GM12878 (cell line): ENCODE results near the gene ACVR1B. TPM values are rescaled to one million over a fixed set of nuclear protein-coding genes. Genes with fewer than 3 reads are reported as not detected.

Source experiments
- ATAC-seq: fragments of 200-7000 bp; cut with Tn5 transposase; 3 replicates; pipeline ENCODE4 v1.9.1; 2020; ENCODE audit warnings: mild to moderate bottlenecking, moderate library complexity
- BruUV-seq: library from RNA; stranded (reverse); fragments of 400-500 nt; replicated peaks from 2 replicates; lab custom pipeline; 2021; lab: Mats Ljungman, UMichigan
- CTCF ChIA-PET: fragments of 300-600 bp; sonication (Branson Sonifier 250); formaldehyde crosslinking; extraction: SDS; loops from one replicate; lab custom pipeline; 2021; ENCODE audit warnings: inconsistent platforms; lab: Yijun Ruan, JAX
- POLR2A ChIA-PET: fragments of 350-600 bp; formaldehyde crosslinking; extraction: SDS; loops from one replicate; lab custom pipeline; 2021; ENCODE audit warnings: inconsistent platforms; lab: Charles Lee
- RAD21 ChIA-PET: fragments of 300-600 bp; sonication (Branson Sonifier 250); formaldehyde crosslinking; loops from one replicate; lab custom pipeline; 2023; ENCODE audit warnings: antibody characterized with exemption; ENCODE audit not compliant: unreplicated experiment; lab: Charles Lee
- SMC1A ChIA-PET: fragments of 300-600 bp; sonication (Branson Sonifier 250); formaldehyde crosslinking; loops from one replicate; lab custom pipeline; 2023; ENCODE audit not compliant: unreplicated experiment, uncharacterized antibody; lab: Charles Lee
- DNase-seq: peaks from one replicate; pipeline ENCODE4 v3.0.0-alpha.2; 2011; ENCODE audit warnings: low read depth, low spot score
- FAIRE-seq: peaks from 3 replicates; lab custom pipeline; 2011; peaks lifted over from hg19 to GRCh38; lab: Jason Lieb, UNC
- H2AFZ ChIP-seq: 2 replicates; pipeline ENCODE4 v1.6.0; 2011; ENCODE audit warnings: low read depth, low read length, control low read depth; ENCODE audit not compliant: control insufficient read depth
- H3K27ac ChIP-seq: 2 replicates; pipeline ENCODE4 v1.5.1; 2011; ENCODE audit warnings: control low read depth; ENCODE audit not compliant: control insufficient read depth, insufficient read depth
- H3K27me3 ChIP-seq, 2 experiments: replicated peaks in 1 of 2; 2 replicates each; pipeline versions ENCODE4 v1.6.0 to v1.6.1; 2011; ENCODE audit warnings: low read length in 1 of 2; ENCODE audit not compliant: control insufficient read depth in 2 of 2, insufficient read depth in 2 of 2
- H3K36me3 ChIP-seq, 2 experiments: 2 replicates each; pipeline ENCODE4 v1.5.1; 2011; ENCODE audit warnings: low read length in 1 of 2; ENCODE audit not compliant: control insufficient read depth in 2 of 2, insufficient read depth in 2 of 2
- H3K4me1 ChIP-seq: 2 replicates; pipeline ENCODE4 v1.6.1; 2011; ENCODE audit warnings: mild to moderate bottlenecking, low read length, moderate library complexity, mixed read lengths; ENCODE audit not compliant: control insufficient read depth, insufficient read depth
- H3K4me2 ChIP-seq: 2 replicates; pipeline ENCODE4 v1.6.0; 2011; ENCODE audit warnings: control low read depth; ENCODE audit not compliant: control insufficient read depth, insufficient read depth
- H3K4me3 ChIP-seq: fragments of 200-600 bp; sonication (generic); 2 replicates; pipeline ENCODE4 v1.5.1; 2016
- H3K79me2 ChIP-seq: 2 replicates; pipeline ENCODE4 v1.6.0; 2011; ENCODE audit warnings: low read length; ENCODE audit not compliant: control insufficient read depth, insufficient read depth
- H3K9ac ChIP-seq: 2 replicates; pipeline ENCODE4 v1.8.0; 2011; ENCODE audit warnings: low read length, control low read depth, mixed read lengths; ENCODE audit not compliant: control insufficient read depth, insufficient read depth
- H3K9me3 ChIP-seq: replicated peaks from 3 replicates; pipeline ENCODE4 v1.5.1; 2011; ENCODE audit warnings: mild to moderate bottlenecking, low read length; ENCODE audit not compliant: control insufficient read depth, insufficient read depth
- H4K20me1 ChIP-seq: 2 replicates; pipeline ENCODE4 v1.6.0; 2011; ENCODE audit not compliant: control insufficient read depth, insufficient read depth
- BHLHE40 ChIP-seq, 2 experiments: fragments of 450-650 bp in 1 of 2; IDR thresholded peaks; 2 replicates each; pipeline ENCODE4 v1.6.1; 2011 to 2017; ENCODE audit warnings: low read depth in 2 of 2, borderline replicate concordance in 1 of 2, improper control_type of control experiment in 1 of 2, low read length in 1 of 2, mild to moderate bottlenecking in 1 of 2
- BMI1 ChIP-seq: fragments of 450-650 bp; IDR thresholded peaks from 2 replicates; pipeline ENCODE4 v1.6.1; 2016; ENCODE audit warnings: mild to moderate bottlenecking, moderate library complexity, borderline replicate concordance
- NFXL1 ChIP-seq: fragments of 450-650 bp; IDR thresholded peaks from 2 replicates; pipeline ENCODE4 v1.6.1; 2017; ENCODE audit warnings: antibody characterized with exemption, mild to moderate bottlenecking, borderline replicate concordance
- NKRF ChIP-seq: fragments of 450-650 bp; conservative IDR thresholded peaks from 2 replicates; pipeline ENCODE4 v1.6.1; 2017; ENCODE audit warnings: mild to moderate bottlenecking, moderate library complexity
- PAX5 ChIP-seq: IDR thresholded peaks from 2 replicates; pipeline ENCODE4 v1.6.1; 2011; ENCODE audit warnings: low read depth, low read length, borderline replicate concordance
- RAD21 ChIP-seq: IDR thresholded peaks from 2 replicates; pipeline ENCODE4 v1.6.1; 2011; ENCODE audit warnings: mild to moderate bottlenecking, low read depth, low read length, moderate library complexity; ENCODE audit not compliant: insufficient read depth
- SIN3A ChIP-seq: IDR thresholded peaks from 2 replicates; pipeline ENCODE4 v1.6.1; 2012; ENCODE audit warnings: low read depth, low read length, improper control_type of control experiment
- STAT1 ChIP-seq: fragments of 450-650 bp; conservative IDR thresholded peaks from 2 replicates; pipeline ENCODE4 v1.6.1; 2014; ENCODE audit warnings: antibody characterized with exemption, mild to moderate bottlenecking
- TCF7 ChIP-seq: IDR thresholded peaks from 2 replicates; pipeline ENCODE4 v1.6.1; 2014; ENCODE audit warnings: antibody characterized with exemption, borderline replicate concordance
- ZNF622 ChIP-seq: fragments of 450-650 bp; IDR thresholded peaks from 2 replicates; pipeline ENCODE4 v1.6.1; 2017; ENCODE audit warnings: mild to moderate bottlenecking, inconsistent platforms
- WGBS: methylation state at CpG from one replicate; pipeline ENCODE4 v1.1.6; 2016; ENCODE audit warnings: low lambda C conversion rate; ENCODE audit not compliant: insufficient replicate concordance, insufficient coverage; ENCODE audit errors: missing lambda C conversion rate; 5-methylcytosine and 5-hydroxymethylcytosine counted together
- in situ Hi-C: fragments of 300-500 bp; cut with MboI; formaldehyde crosslinking; loops from 9 replicates; pipeline ENCODE4 v1.14.3; 2018; ENCODE audit warnings: mixed read lengths
- intact Hi-C: fragments of 100-400 bp; cut with micrococcal nuclease; formaldehyde crosslinking; loops from one replicate; pipeline ENCODE4 v1.14.2; 2022; ENCODE audit not compliant: unreplicated experiment
- polyA plus RNA-seq, 11 experiments: library from polyadenylated mRNA; depleted of rRNA in 4 of 11; unstranded in 6 of 11; stranded (reverse) in 5 of 11; fragments of >200 nt; fragmentation: Nextera tagmentation in 4 of 11; fragmentation: Illumina TruSeq in 1 of 11; extraction: Ambion mirVana in 4 of 11; extraction: Trizol in 1 of 11; gene quantifications; 1 replicate in 1 of 11; 2 replicates in 10 of 11; pipeline versions ENCODE4 v1.2.1 to v1.2.3, GENCODE V29; 2011 to 2016; ENCODE audit warnings: inconsistent platforms in 2 of 11, missing spikeins in 2 of 11, low read depth in 1 of 11
- total RNA-seq, 4 experiments: library from RNA; depleted of rRNA in 3 of 4; stranded (reverse); fragments of >200 nt in 3 of 4; fragmentation: Illumina TruSeq in 1 of 4; extraction: Trizol in 1 of 4; gene quantifications; 2 replicates each; pipeline versions ENCODE4 v1.2.1 to v1.2.3, GENCODE V29; 2013 to 2021
- TF ChIP-seq, protein P1 (sequence below): fragments of 450-650 bp; IDR thresholded peaks from 2 replicates; pipeline ENCODE4 v1.6.1; 2018; ENCODE audit warnings: mild to moderate bottlenecking, low read depth, moderate library complexity; ENCODE audit not compliant: partially characterized antibody

Gene ACVR1B
- total and polyA plus RNA-seq, 10 of the 15 experiments (the other 5 are each of a cell fraction or from before 2014, with no cell fraction given) = 0.02 to 0.69 (median 0.16) TPM; not detected in 2

DNA sequence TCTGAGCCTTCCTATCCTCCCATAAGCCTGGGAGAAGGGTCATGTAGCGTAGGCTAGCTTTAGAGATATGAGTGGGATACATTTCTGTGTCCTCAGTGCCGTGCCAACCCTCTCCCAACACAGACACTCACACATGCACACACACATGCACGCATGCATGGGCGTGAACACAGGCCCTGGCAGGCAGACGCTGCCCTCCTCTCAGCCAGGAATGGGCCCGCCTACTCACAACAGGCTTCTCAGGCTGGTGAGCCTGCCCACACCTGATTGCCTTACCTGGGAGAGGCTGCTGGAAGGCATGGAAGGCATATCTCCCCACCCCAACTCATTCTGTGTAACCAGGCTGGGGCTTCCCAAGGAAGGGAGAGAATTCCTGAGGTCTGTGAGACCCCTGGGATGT is 12.8 kb upstream of the ACVR1B start:
- no peak overlapping the region for H3K27ac ChIP-seq
- BruUV-seq = no TSS peak
- intact Hi-C loops (no loop called here), in situ Hi-C loops (no loop called here)
- WGBS = 24% methylated on average over 6 of the region's 6 CpGs
- no peaks in the 10 kb centered on the region for H3K4me1 ChIP-seq
- no peak overlapping the region for H3K9ac ChIP-seq
- DNase-seq = no peak
- CTCF ChIA-PET = no interaction called here
- no peaks in the 10 kb centered on the region for H3K36me3 ChIP-seq
- ATAC-seq = no peak
- H4K20me1 ChIP-seq = no peaks in the 10 kb centered on the region
- FAIRE-seq = no peak
- no peaks in the 10 kb centered on the region; the same call in 2 of the 3 replicates for H3K9me3 ChIP-seq
- H3K4me2 ChIP-seq = no peak overlapping the region
- RAD21 ChIA-PET = no interaction called here
- SMC1A ChIA-PET = interaction anchor here (0.6 kb wide), 1 partner anchor 82 kb away, joined by 3 read pairs; no protein-coding TSS in a partner anchor
- POLR2A ChIA-PET = no interaction called here
- no peak overlapping the region for H2AFZ ChIP-seq
- no peak for TF ChIP-seq BMI1
- no peak for TF ChIP-seq BHLHE40 (IDR thresholded peaks at IDR 0.05; ENCODE audit: borderline replicate concordance in 1 of 2, low read depth in 2 of 2, low read length in 1 of 2)
- no peak for TF ChIP-seq ZNF622
- TF ChIP-seq NFXL1 = no peak
- no peak overlapping the region for H3K4me3 ChIP-seq
- peaks cover 0 to 1% of the 10 kb centered on the region in 2 experiments; a peak in 3 of 4 replicates for H3K27me3 ChIP-seq
- no peaks in the 10 kb centered on the region for H3K79me2 ChIP-seq

DNA sequence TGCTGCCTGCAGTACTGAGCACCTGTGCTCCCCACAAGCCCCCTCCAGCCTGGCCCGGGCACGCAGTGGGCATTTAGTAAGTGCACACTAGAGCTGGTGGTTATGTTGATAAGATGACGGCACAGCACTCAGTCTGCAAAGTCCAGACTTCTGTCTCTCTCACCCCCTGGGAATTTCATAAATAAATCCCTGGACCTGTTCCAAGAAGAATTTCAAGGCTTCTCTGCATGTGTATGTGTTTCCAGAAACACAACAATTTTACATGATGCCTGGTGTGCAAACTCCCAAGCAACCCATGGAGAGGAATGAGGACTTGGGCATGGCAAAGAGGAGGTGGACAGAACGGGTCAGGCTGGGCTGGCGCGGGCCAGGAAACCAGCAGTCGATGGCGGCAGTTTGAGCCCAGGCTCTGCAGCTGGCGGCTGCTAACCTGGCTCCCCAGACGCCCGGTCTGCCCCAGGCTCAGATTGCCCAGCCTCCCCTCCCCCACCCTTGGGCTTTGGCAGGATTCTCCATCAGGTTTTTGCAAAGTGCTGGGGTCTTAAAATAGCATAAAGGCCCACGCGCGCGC is 10.4 kb upstream of the ACVR1B start:
- no peak overlapping the region for H3K4me2 ChIP-seq
- no peak for ATAC-seq
- ChIA-PET RAD21 (no interaction called here), SMC1A (no interaction called here), POLR2A (no interaction called here), CTCF (no interaction called here)
- H3K4me1 ChIP-seq = no peaks in the 10 kb centered on the region
- in situ Hi-C loops = no loop called here
- DNase-seq = no peak
- intact Hi-C loops = no loop called here
- peaks cover 0 to 1% of the 10 kb centered on the region in 2 experiments; a peak in 2 of 4 replicates for H3K27me3 ChIP-seq
- no peak overlapping the region for H3K4me3 ChIP-seq
- H3K27ac ChIP-seq = no peak overlapping the region
- H2AFZ ChIP-seq = no peak overlapping the region
- 66% methylated on average over 14 of the region's 15 CpGs for WGBS
- no peak for FAIRE-seq
- H3K79me2 ChIP-seq = no peaks in the 10 kb centered on the region
- no peaks in the 10 kb centered on the region for H3K36me3 ChIP-seq
- no TSS peak for BruUV-seq
- peaks cover 8% of the 10 kb centered on the region; the same call in 2 of the 3 replicates for H3K9me3 ChIP-seq
- H3K9ac ChIP-seq = no peak overlapping the region
- no peaks in the 10 kb centered on the region for H4K20me1 ChIP-seq
- TF ChIP-seq SIN3A (no peak), STAT1 (no peak), NKRF (no peak), TCF7 (no peak), RAD21 (no peak), PAX5 (no peak)
- TF ChIP-seq, protein P1, sequence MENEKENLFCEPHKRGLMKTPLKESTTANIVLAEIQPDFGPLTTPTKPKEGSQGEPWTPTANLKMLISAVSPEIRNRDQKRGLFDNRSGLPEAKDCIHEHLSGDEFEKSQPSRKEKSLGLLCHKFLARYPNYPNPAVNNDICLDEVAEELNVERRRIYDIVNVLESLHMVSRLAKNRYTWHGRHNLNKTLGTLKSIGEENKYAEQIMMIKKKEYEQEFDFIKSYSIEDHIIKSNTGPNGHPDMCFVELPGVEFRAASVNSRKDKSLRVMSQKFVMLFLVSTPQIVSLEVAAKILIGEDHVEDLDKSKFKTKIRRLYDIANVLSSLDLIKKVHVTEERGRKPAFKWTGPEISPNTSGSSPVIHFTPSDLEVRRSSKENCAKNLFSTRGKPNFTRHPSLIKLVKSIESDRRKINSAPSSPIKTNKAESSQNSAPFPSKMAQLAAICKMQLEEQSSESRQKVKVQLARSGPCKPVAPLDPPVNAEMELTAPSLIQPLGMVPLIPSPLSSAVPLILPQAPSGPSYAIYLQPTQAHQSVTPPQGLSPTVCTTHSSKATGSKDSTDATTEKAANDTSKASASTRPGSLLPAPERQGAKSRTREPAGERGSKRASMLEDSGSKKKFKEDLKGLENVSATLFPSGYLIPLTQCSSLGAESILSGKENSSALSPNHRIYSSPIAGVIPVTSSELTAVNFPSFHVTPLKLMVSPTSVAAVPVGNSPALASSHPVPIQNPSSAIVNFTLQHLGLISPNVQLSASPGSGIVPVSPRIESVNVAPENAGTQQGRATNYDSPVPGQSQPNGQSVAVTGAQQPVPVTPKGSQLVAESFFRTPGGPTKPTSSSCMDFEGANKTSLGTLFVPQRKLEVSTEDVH = no peak
